ENCODE data around the gene BMP7.

DNA sequence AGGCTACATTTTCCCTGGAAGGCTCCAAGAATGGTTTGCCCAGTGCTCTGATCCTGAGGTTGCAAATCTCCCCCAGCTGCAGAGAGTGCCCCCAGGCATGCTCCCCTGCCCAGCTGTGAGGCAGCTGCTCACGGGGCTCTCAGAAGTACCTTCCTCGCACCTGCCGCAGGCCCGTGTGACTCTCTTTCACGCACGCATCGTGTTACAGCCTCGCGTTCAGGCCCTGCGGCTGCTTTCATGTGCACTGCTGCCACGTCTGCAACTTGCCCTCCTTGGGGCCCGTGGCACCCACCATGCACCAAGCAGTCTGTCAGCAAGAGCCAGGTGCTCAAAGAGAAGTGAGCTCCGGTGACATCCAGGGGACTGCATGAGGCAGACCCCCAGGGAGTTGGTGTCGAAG, 34.6 kb upstream of the BMP7 start:
- TF ChIP-seq, protein P1, sequence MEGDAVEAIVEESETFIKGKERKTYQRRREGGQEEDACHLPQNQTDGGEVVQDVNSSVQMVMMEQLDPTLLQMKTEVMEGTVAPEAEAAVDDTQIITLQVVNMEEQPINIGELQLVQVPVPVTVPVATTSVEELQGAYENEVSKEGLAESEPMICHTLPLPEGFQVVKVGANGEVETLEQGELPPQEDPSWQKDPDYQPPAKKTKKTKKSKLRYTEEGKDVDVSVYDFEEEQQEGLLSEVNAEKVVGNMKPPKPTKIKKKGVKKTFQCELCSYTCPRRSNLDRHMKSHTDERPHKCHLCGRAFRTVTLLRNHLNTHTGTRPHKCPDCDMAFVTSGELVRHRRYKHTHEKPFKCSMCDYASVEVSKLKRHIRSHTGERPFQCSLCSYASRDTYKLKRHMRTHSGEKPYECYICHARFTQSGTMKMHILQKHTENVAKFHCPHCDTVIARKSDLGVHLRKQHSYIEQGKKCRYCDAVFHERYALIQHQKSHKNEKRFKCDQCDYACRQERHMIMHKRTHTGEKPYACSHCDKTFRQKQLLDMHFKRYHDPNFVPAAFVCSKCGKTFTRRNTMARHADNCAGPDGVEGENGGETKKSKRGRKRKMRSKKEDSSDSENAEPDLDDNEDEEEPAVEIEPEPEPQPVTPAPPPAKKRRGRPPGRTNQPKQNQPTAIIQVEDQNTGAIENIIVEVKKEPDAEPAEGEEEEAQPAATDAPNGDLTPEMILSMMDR (IDR thresholded peaks at IDR 0.05), result no peak
- no peak for TF ChIP-seq POLR2A (IDR thresholded peaks at IDR 0.05)
